ENCODE data around the gene GLIPR2. TPM values are rescaled to one million over a fixed set of nuclear protein-coding genes. Genes with fewer than 3 reads are reported as not detected.

Gene GLIPR2
- polyA plus RNA-seq, 4 donors = 3.4 to 22.3 (median 14.8) TPM

DNA sequence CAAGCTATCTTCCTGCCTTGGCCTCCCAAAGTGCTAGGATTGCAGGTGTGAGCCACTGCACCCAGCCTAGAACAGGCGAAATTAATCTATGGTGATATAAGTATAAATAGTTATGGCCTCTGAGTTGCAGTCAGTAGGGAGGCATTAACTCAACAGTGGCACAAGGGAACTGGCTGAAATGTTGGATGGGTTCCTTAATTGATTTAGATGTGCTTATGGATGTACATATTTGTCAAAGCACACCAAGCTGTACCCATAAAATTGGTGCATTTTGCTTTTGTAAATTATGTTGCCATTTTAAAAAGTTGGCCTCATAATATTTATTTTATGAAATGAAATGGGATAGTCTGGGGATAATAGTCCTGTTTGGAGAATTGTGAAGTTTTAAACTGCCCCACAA, 36.8 kb upstream of the GLIPR2 start:
- no peak overlapping the region for H3K4me3 ChIP-seq (ENCODE audit: low read depth in 1 of 3, low read length in 3 of 3)
- no peaks in the 10 kb centered on the region for H3K27me3 ChIP-seq (ENCODE audit: control insufficient read depth in 3 of 3, insufficient read depth in 3 of 3, low read length in 3 of 3)
- no peak overlapping the region for H3K27ac ChIP-seq (ENCODE audit: low read depth in 1 of 3, low read length in 2 of 3)
- no peak for DNase-seq
- no peaks in the 10 kb centered on the region for H3K9me3 ChIP-seq (ENCODE audit: control insufficient read depth in 2 of 2, insufficient read depth in 1 of 2, low read depth in 1 of 2, low read length in 1 of 2)
- no peaks in the 10 kb centered on the region for H3K4me1 ChIP-seq (ENCODE audit: control insufficient read depth in 3 of 3, insufficient read depth in 2 of 3, low read depth in 1 of 3, low read length in 2 of 3)
- no peak for FAIRE-seq
- H3K36me3 ChIP-seq (ENCODE audit: control insufficient read depth in 3 of 3, insufficient read depth in 2 of 3, low read depth in 1 of 3, low read length in 3 of 3) = no peaks in the 10 kb centered on the region
- WGBS, 3 donors = 43 to 83% (median 80%) methylated on average over 1 of the region's 1 CpG

DNA sequence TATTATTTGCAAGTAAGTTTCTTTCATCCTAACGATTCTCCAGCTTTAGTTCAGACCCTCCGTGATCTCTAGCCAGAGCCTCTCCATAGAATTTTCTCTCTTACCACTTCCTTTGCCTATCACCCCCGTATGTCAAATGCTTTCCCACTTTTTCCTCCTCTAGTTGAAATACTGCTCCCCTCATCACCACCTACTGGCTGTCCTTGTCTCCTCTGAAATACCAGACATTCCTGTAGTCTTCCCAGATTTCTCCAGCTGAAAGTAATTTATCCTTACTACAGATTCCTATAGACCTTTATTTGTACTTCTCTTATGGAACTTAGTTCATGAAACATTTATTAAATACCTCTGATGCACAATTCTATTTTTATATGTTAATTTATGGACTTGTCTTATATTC, 36.0 kb upstream of the GLIPR2 start:
- no peak for FAIRE-seq
- 73 to 85% (median 77%) methylated on average over 3 of the region's 3 CpGs for WGBS, 3 donors
- no peaks in the 10 kb centered on the region for H3K9me3 ChIP-seq (ENCODE audit: control insufficient read depth in 2 of 2, insufficient read depth in 1 of 2, low read depth in 1 of 2, low read length in 1 of 2)
- no peaks in the 10 kb centered on the region for H3K4me1 ChIP-seq (ENCODE audit: control insufficient read depth in 3 of 3, insufficient read depth in 2 of 3, low read depth in 1 of 3, low read length in 2 of 3)
- no peaks in the 10 kb centered on the region for H3K36me3 ChIP-seq (ENCODE audit: control insufficient read depth in 3 of 3, insufficient read depth in 2 of 3, low read depth in 1 of 3, low read length in 3 of 3)
- H3K27me3 ChIP-seq (ENCODE audit: control insufficient read depth in 3 of 3, insufficient read depth in 3 of 3, low read length in 3 of 3) = no peaks in the 10 kb centered on the region
- H3K4me3 ChIP-seq (ENCODE audit: low read depth in 1 of 3, low read length in 3 of 3) = no peak overlapping the region
- H3K27ac ChIP-seq (ENCODE audit: low read depth in 1 of 3, low read length in 2 of 3) = no peak overlapping the region
- no peak for DNase-seq

DNA sequence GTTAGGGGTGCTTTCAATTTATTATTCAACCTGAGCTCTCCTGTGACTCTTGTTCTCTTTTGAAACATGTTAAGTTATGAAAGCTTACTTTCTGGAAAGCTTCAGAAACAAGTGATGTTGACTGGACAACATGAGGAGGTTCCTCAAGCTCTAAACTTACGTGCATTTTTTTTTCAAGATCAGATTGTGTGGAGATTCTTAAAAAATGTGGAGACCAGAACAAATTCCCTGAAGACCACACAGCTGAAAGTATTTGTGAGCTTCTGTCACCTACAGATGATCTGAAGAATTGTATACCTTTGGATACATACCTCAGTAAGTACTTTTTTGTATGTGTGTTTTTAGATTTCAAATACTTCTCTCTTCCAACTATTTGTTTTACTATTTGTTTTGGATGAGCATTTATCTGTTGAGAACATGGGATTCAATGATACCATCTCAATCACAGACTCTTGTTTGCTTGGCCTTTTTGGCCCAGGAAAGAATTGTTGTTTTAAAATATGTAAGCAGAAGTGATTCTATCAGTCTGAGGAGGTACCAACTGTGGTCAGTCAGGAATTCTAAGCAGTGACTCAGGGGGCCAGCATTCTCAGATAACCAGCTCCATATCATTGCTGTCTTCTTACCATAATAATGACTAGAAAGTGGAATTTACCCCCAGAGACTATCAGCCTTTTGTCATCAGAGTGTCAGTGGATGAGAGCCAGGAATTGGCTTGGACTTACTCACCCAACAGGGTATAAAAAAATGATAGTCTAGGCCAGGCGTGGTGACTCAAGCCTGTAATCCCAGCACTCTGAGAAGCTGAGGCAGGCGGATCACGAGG, 34.4 kb upstream of the GLIPR2 start:
- no peaks in the 10 kb centered on the region for H3K36me3 ChIP-seq (ENCODE audit: control insufficient read depth in 3 of 3, insufficient read depth in 2 of 3, low read depth in 1 of 3, low read length in 3 of 3)
- H3K27me3 ChIP-seq (ENCODE audit: control insufficient read depth in 3 of 3, insufficient read depth in 3 of 3, low read length in 3 of 3) = no peaks in the 10 kb centered on the region
- H3K4me3 ChIP-seq (ENCODE audit: low read depth in 1 of 3, low read length in 3 of 3) = no peak overlapping the region
- H3K27ac ChIP-seq (ENCODE audit: low read depth in 1 of 3, low read length in 2 of 3) = no peak overlapping the region
- FAIRE-seq (no peak), DNase-seq (peak; percentile 25 to 41)
- WGBS, 3 donors = 37 to 64% (median 50%) methylated on average over 4 of the region's 4 CpGs
- no peaks in the 10 kb centered on the region for H3K9me3 ChIP-seq (ENCODE audit: control insufficient read depth in 2 of 2, insufficient read depth in 1 of 2, low read depth in 1 of 2, low read length in 1 of 2)
- H3K4me1 ChIP-seq (ENCODE audit: control insufficient read depth in 3 of 3, insufficient read depth in 2 of 3, low read depth in 1 of 3, low read length in 2 of 3) = no peaks in the 10 kb centered on the region

DNA sequence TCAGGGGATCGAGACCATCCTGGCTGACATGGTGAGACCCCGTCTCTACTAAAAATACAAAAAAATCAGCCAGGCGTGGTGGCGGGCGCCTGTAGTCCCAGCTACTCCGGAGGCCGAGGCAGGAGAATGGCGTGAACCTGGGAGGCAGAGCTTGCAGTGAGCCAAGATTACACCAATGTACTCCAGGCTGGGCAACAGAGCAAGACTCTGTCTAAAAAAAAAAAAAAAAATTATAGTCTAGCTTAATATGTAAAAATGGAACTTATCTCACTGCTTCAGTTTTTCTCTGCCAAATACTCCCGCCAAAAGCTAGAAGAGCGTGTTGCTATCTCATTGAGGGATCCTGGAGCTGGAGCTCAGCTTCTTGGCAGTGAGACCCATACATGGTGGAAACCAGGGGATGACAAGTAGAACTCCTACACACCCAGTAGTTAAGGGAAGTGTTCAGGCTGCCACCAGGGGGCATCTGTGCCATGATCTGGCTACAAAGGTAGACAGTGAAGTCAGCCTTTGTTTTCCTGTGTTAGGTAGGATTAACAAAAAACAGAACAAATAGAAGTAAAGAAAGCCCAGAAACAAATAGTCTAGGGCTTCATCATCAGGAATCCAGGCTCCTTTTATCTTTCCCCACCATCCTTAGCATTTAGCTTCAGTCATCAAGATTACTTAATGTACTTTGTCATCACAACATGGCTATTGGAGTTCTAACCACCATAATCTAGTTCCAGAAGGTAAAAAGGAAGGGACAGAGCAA, 33.6 kb upstream of the GLIPR2 start:
- H3K4me3 ChIP-seq (ENCODE audit: low read depth in 1 of 3, low read length in 3 of 3) = no peak overlapping the region
- no peaks in the 10 kb centered on the region for H3K9me3 ChIP-seq (ENCODE audit: control insufficient read depth in 2 of 2, insufficient read depth in 1 of 2, low read depth in 1 of 2, low read length in 1 of 2)
- no peaks in the 10 kb centered on the region for H3K36me3 ChIP-seq (ENCODE audit: control insufficient read depth in 3 of 3, insufficient read depth in 2 of 3, low read depth in 1 of 3, low read length in 3 of 3)
- FAIRE-seq (no peak), DNase-seq (peak; percentile 85 to 86)
- WGBS, 3 donors = 70 to 80% (median 75%) methylated on average over 10 of the region's 10 CpGs
- H3K27me3 ChIP-seq (ENCODE audit: control insufficient read depth in 3 of 3, insufficient read depth in 3 of 3, low read length in 3 of 3) = no peaks in the 10 kb centered on the region
- H3K27ac ChIP-seq (ENCODE audit: low read depth in 1 of 3, low read length in 2 of 3) = no peak overlapping the region
- no peaks in the 10 kb centered on the region for H3K4me1 ChIP-seq (ENCODE audit: control insufficient read depth in 3 of 3, insufficient read depth in 2 of 3, low read depth in 1 of 3, low read length in 2 of 3)

DNA sequence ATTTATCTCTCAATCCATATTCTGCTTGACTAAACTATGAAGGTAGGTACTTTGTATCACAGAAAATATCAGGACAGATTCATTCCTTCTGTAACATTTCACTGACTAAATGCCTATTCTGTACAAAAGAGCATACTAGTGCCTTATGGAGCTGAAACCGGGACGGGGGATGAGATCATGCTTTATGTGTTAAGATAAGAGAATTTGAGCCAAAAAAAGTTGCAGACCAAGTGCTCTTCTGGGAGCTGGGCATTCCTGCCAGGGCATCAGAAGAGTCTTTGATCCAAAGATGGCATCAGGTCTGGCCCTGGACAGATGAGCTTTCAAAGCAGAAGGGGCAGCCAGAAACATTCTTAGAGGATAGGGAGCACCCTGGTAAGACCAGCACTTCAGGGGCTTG, 27.5 kb upstream of the GLIPR2 start:
- Histone ChIP-seq H3K4me3 (ENCODE audit: low read depth in 1 of 3, low read length in 3 of 3) (no peak overlapping the region), H3K4me1 (ENCODE audit: control insufficient read depth in 3 of 3, insufficient read depth in 2 of 3, low read depth in 1 of 3, low read length in 2 of 3) (no peaks in the 10 kb centered on the region), H3K9me3 (ENCODE audit: control insufficient read depth in 2 of 2, insufficient read depth in 1 of 2, low read depth in 1 of 2, low read length in 1 of 2) (no peaks in the 10 kb centered on the region), H3K27ac (ENCODE audit: low read depth in 1 of 3, low read length in 2 of 3) (no peak overlapping the region), H3K36me3 (ENCODE audit: control insufficient read depth in 3 of 3, insufficient read depth in 2 of 3, low read depth in 1 of 3, low read length in 3 of 3) (peaks cover 0 to 2% (median 0%) of the 10 kb centered on the region in 3 donors), H3K27me3 (ENCODE audit: control insufficient read depth in 3 of 3, insufficient read depth in 3 of 3, low read length in 3 of 3) (no peaks in the 10 kb centered on the region)
- DNase-seq (no peak), FAIRE-seq (no peak)
- 79 to 93% (median 86%) methylated on average over 2 of the region's 2 CpGs for whole genome bisulfite sequencing, 3 donors

DNA sequence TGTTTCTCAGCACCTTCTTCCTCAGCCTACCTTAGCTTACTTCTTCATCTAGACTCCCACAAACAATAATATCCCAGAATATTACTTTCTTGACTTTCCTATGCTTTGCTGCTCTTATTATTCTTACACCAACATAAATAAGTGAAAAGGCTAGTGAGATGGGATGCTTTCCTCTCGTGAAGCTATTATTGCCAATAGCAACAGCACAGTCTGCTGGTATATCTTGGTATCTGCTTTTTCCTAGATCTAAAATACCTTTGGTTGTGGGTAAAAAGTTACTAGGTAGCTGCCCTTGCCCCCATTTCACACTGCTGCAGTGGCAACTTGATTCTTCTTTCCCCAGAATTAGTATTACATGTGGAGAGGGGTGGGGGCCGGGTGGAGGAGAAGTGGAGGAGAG, 26.1 kb upstream of the GLIPR2 start:
- Histone ChIP-seq H3K9me3 (ENCODE audit: control insufficient read depth in 2 of 2, insufficient read depth in 1 of 2, low read depth in 1 of 2, low read length in 1 of 2) (no peaks in the 10 kb centered on the region), H3K27ac (ENCODE audit: low read depth in 1 of 3, low read length in 2 of 3) (no peak overlapping the region), H3K4me1 (ENCODE audit: control insufficient read depth in 3 of 3, insufficient read depth in 2 of 3, low read depth in 1 of 3, low read length in 2 of 3) (no peaks in the 10 kb centered on the region), H3K4me3 (ENCODE audit: low read depth in 1 of 3, low read length in 3 of 3) (no peak overlapping the region), H3K36me3 (ENCODE audit: control insufficient read depth in 3 of 3, insufficient read depth in 2 of 3, low read depth in 1 of 3, low read length in 3 of 3) (peaks cover 0 to 2% (median 0%) of the 10 kb centered on the region in 3 donors), H3K27me3 (ENCODE audit: control insufficient read depth in 3 of 3, insufficient read depth in 3 of 3, low read length in 3 of 3) (no peaks in the 10 kb centered on the region)
- DNase-seq = peak in 1 of 2 donors; percentile 6
- WGBS, 3 donors = 70 to 85% (median 77%) methylated on average over 2 of the region's 2 CpGs
- no peak for FAIRE-seq

DNA sequence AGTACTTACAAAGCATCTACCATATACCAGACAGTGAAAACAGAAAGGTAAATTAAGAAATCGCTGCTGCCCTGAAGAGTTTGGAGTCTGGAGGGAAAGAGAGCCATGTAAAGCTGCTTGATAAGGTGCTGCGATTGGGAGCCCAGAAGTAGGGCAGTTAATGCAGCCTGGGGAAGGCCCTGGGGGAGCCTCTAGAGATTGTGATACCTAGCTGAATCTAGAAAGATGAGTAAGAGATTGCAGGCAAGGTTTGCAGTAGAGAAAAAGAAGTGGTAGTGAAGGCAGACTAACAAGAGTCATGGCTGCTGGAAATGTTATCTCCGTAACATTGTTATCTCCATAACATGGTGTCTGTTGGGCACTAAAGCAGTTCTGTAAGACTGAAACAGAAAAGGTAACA, 24.0 kb upstream of the GLIPR2 start:
- WGBS, 3 donors = 88 to 91% (median 91%) methylated on average over 3 of the region's 3 CpGs
- no peaks in the 10 kb centered on the region for H3K9me3 ChIP-seq (ENCODE audit: control insufficient read depth in 2 of 2, insufficient read depth in 1 of 2, low read depth in 1 of 2, low read length in 1 of 2)
- peaks cover 0 to 2% (median 0%) of the 10 kb centered on the region in 3 donors for H3K36me3 ChIP-seq (ENCODE audit: control insufficient read depth in 3 of 3, insufficient read depth in 2 of 3, low read depth in 1 of 3, low read length in 3 of 3)
- FAIRE-seq (no peak), DNase-seq (no peak)
- H3K27me3 ChIP-seq (ENCODE audit: control insufficient read depth in 3 of 3, insufficient read depth in 3 of 3, low read length in 3 of 3) = no peaks in the 10 kb centered on the region
- no peaks in the 10 kb centered on the region for H3K4me1 ChIP-seq (ENCODE audit: control insufficient read depth in 3 of 3, insufficient read depth in 2 of 3, low read depth in 1 of 3, low read length in 2 of 3)
- H3K27ac ChIP-seq (ENCODE audit: low read depth in 1 of 3, low read length in 2 of 3) = no peak overlapping the region
- H3K4me3 ChIP-seq (ENCODE audit: low read depth in 1 of 3, low read length in 3 of 3) = no peak overlapping the region

DNA sequence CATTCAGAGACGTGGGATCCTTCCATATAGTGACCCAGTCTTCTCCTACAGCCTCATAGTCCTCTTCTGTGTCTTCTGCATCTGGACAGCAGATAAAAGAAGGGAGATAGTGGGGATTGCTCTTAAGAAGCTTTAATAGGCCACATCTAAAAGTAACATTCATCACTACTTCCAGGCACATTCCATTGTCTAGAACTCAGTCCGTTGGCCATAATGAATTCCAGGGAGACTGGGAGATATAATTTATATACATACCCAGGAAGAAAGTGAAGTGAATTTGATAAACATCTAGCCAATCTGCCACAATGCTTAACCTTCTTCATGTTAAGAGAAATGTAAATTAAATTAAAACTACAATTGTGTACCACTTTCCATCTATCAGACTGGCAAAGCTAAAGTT, 22.5 kb upstream of the GLIPR2 start:
- H3K27me3 ChIP-seq (ENCODE audit: control insufficient read depth in 3 of 3, insufficient read depth in 3 of 3, low read length in 3 of 3) = no peaks in the 10 kb centered on the region
- H3K36me3 ChIP-seq (ENCODE audit: control insufficient read depth in 3 of 3, insufficient read depth in 2 of 3, low read depth in 1 of 3, low read length in 3 of 3) = peaks cover 0 to 2% (median 2%) of the 10 kb centered on the region in 3 donors
- H3K4me3 ChIP-seq (ENCODE audit: low read depth in 1 of 3, low read length in 3 of 3) = no peak overlapping the region
- WGBS, 3 donors = 77 to 96% (median 94%) methylated on average over 2 of the region's 2 CpGs
- no peak overlapping the region for H3K27ac ChIP-seq (ENCODE audit: low read depth in 1 of 3, low read length in 2 of 3)
- H3K9me3 ChIP-seq (ENCODE audit: control insufficient read depth in 2 of 2, insufficient read depth in 1 of 2, low read depth in 1 of 2, low read length in 1 of 2) = no peaks in the 10 kb centered on the region
- no peaks in the 10 kb centered on the region for H3K4me1 ChIP-seq (ENCODE audit: control insufficient read depth in 3 of 3, insufficient read depth in 2 of 3, low read depth in 1 of 3, low read length in 2 of 3)
- DNase-seq (no peak), FAIRE-seq (no peak)
